DND-41 (cell line): ENCODE measurements around the gene CX3CR1.

ENCODE experiments used
- CTCF ChIP-seq: IDR thresholded peaks from 2 replicates; pipeline ENCODE4 v1.5.1; 2012; ENCODE audit warnings: borderline replicate concordance, low read length, moderate library complexity, mild to moderate bottlenecking; ENCODE audit not compliant: poor library complexity, severe bottlenecking; ENCODE audit errors: extremely low read depth
- EZH2 ChIP-seq: IDR thresholded peaks from 3 replicates; pipeline ENCODE4 v1.6.1; 2012; ENCODE audit warnings: borderline replicate concordance, low read depth, mild to moderate bottlenecking, moderate library complexity, low read length, inconsistent platforms; ENCODE audit not compliant: severe bottlenecking

DNA sequence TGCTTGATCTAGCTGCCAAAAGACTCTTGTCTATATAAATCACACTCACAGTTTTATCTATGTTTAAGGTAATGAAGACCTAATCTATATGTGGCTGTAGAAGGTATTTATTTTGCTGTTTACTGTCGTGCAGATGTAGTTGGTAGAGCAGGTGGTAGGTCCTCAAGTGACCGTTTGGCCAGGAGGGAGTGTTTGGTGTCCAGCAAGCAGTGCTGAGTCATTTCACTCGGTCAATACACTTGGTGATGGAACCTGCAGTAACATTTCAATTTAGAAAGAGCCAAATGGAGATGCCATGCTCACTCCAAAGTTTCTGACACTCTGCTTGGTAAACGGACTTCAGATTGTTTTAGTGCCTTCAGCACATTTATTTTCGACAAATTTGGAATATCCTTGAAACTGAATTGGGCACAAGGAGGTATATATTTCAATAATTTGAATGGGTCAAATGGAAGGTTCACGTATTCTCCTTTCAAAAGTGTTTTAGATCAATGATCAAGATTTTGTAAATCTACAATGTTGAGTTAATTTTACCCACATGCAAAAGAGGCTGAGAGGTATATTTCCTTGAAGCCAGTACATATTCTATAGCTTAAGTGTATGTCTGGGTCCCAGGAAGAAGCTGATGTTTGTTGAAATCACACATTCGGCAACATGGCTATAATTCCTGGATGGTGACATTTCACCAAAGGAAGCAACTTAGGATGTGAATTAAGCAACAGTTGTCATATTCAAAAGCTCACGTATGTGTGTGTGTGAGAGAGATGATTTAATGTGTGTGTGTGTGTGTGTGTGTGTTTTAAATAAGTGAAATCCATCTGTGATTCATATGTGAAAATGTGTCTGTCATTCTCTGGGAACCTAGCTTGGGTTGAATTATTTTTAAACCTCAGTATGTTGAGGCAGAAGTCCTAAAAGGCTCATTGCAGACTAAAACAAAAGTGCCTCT is 7.7 kb upstream of the CX3CR1 start:
- TF ChIP-seq CTCF, result no peak
- TF ChIP-seq EZH2, result no peak
